ENCODE results near the gene CTSV. TPM values are rescaled to one million over a fixed set of nuclear protein-coding genes. Genes with fewer than 3 reads are reported as not detected.

Gene CTSV
- polyA plus RNA-seq, 12 donors = 0.43 to 2.6 (median 0.53) TPM; not detected in 2

Other genes starting within 250 kb of the CTSV start
- 10 to 100 TPM in 1 of 12 donors, 1 to 10 TPM in 10, not detected in 1; 3.2 to 25.9 (median 4.5) TPM for gene ZNF782, start 184.6 kb downstream of the CTSV start, polyA plus RNA-seq (ENCODE audit: insufficient read length in 12 of 12)
- 1 to 10 TPM in 5 of 12 donors, under 1 TPM in 5, not detected in 2; 0.22 to 3.1 (median 1.0) TPM for gene NUTM2G, start 110.3 kb downstream of the CTSV start, polyA plus RNA-seq (ENCODE audit: insufficient read length in 12 of 12)